Measurements from ENCODE around the gene AP1M2. TPM values are rescaled to one million over a fixed set of nuclear protein-coding genes. Genes with fewer than 3 reads are reported as not detected.
"Not testable (repeated sequence)": the region's sequence is repeated elsewhere in the genome, so short reads cannot be mapped to it uniquely, and the experiment has no call there.

AP1M2 gene
- total and polyA plus RNA-seq, 5 experiments from 2014 or later, result 0.25 TPM; not detected in 4

GRCh38 chr19:10593820-10594637 is 6.9 kb upstream of the AP1M2 start:
- peak overlapping the region in 5 of 10 donors; percentile 26 to 66 (median 47) for H3K27ac Mint-ChIP-seq
- no peaks in the 10 kb centered on the region for H3K27me3 Mint-ChIP-seq
- POLR2A ChIA-PET, result interaction anchor here (0.6 to 4.5 kb wide), 3 partner anchors 9 to 50 kb away, joined by 3 to 26 read pairs (median 6); no protein-coding TSS in a partner anchor
- no peaks in the 10 kb centered on the region for H3K9me3 Mint-ChIP-seq
- ATAC-seq (no peak), DNase-seq (no peak)
- H3K4me3 Mint-ChIP-seq, result peak overlapping the region in 1 of 10 donors; percentile 60
- H3K4me1 Mint-ChIP-seq, result peaks cover 16 to 24% (median 19%) of the 10 kb centered on the region in 4 donors
- no peaks in the 10 kb centered on the region for H3K36me3 Mint-ChIP-seq

GRCh38 chr19:10593148-10593547 is 6.0 kb upstream of the AP1M2 start:
- Mint-ChIP-seq H3K9me3 (no peaks in the 10 kb centered on the region), H3K4me1 (peaks cover 16 to 24% (median 19%) of the 10 kb centered on the region in 4 donors), H3K27ac (no peak overlapping the region), H3K36me3 (no peaks in the 10 kb centered on the region), H3K27me3 (peaks cover 0 to 2% (median 0%) of the 10 kb centered on the region in 5 donors), H3K4me3 (no peak overlapping the region)
- DNase-seq (no peak), ATAC-seq (no peak)
- POLR2A ChIA-PET, result interaction anchor here (0.8 to 4.5 kb wide), 4 partner anchors 10 to 23 kb away, joined by 3 to 26 read pairs (median 3); no protein-coding TSS in a partner anchor

- H3K27me3 Mint-ChIP-seq, result peaks cover 6 to 11% (median 7%) of the 10 kb centered on the region in 5 donors
- H3K9me3 Mint-ChIP-seq, result no peaks in the 10 kb centered on the region
- no peaks in the 10 kb centered on the region for H3K36me3 Mint-ChIP-seq
- DNase-seq (no peak), ATAC-seq (no peak)
- H3K4me3 Mint-ChIP-seq, result no peak overlapping the region
- POLR2A ChIA-PET, result no interaction called here
- H3K4me1 Mint-ChIP-seq, result peaks cover 6 to 15% (median 12%) of the 10 kb centered on the region in 4 donors
- peak overlapping the region in 1 of 10 donors; percentile 31 for H3K27ac Mint-ChIP-seq
Observed at GRCh38 chr19:10587839-10588150, 683 bp upstream of the AP1M2 start.

GRCh38 chr19:10586396-10586795 is 716 bp downstream of the AP1M2 start:
- Mint-ChIP-seq H3K4me1 (peaks cover 6 to 18% (median 12%) of the 10 kb centered on the region in 4 donors), H3K27ac (peak overlapping the region in 1 of 10 donors; percentile 66), H3K4me3 (no peak overlapping the region), H3K36me3 (no peaks in the 10 kb centered on the region), H3K9me3 (no peaks in the 10 kb centered on the region), H3K27me3 (peaks cover 6 to 11% (median 7%) of the 10 kb centered on the region in 5 donors)
- no peak for ATAC-seq
- POLR2A ChIA-PET, result interaction anchor here (0.7 kb wide), 1 partner anchor 60 kb away, joined by 5 read pairs; no protein-coding TSS in a partner anchor
- no peak for DNase-seq

GRCh38 chr19:10583036-10583776 is 3.9 kb downstream of the AP1M2 start:
- Mint-ChIP-seq H3K9me3 (no peaks in the 10 kb centered on the region), H3K27ac (no peak overlapping the region), H3K4me3 (no peak overlapping the region), H3K27me3 (peaks cover 6 to 10% (median 7%) of the 10 kb centered on the region in 5 donors), H3K4me1 (peaks cover 14 to 24% (median 16%) of the 10 kb centered on the region in 4 donors), H3K36me3 (no peaks in the 10 kb centered on the region)
- POLR2A ChIA-PET, result interaction anchor here (2.7 to 4.7 kb wide), 2 partner anchors 21 to 62 kb away, joined by 36 to 64 read pairs; no protein-coding TSS in a partner anchor
- ATAC-seq, result no peak
- no peak for DNase-seq

GRCh38 chr19:10582091-10582490 is 5.0 kb downstream of the AP1M2 start:
- DNase-seq (no peak), ATAC-seq (no peak)
- H3K4me1 Mint-ChIP-seq, result peaks cover 7 to 17% (median 14%) of the 10 kb centered on the region in 4 donors
- H3K27me3 Mint-ChIP-seq, result peaks cover 0 to 2% (median 0%) of the 10 kb centered on the region in 5 donors
- no peak overlapping the region for H3K27ac Mint-ChIP-seq
- POLR2A ChIA-PET, result interaction anchor here (0.7 to 4.7 kb wide), 12 partner anchors 11 to 118 kb away, joined by 3 to 64 read pairs (median 6); no protein-coding TSS in a partner anchor
- H3K9me3 Mint-ChIP-seq, result no peaks in the 10 kb centered on the region
- no peak overlapping the region for H3K4me3 Mint-ChIP-seq
- H3K36me3 Mint-ChIP-seq, result no peaks in the 10 kb centered on the region

GRCh38 chr19:10580979-10581631 is 6.0 kb downstream of the AP1M2 start:
- Mint-ChIP-seq H3K9me3 (no peaks in the 10 kb centered on the region), H3K36me3 (no peaks in the 10 kb centered on the region), H3K4me1 (peaks cover 7 to 15% (median 14%) of the 10 kb centered on the region in 4 donors), H3K27ac (peak overlapping the region in 4 of 10 donors; percentile 3 to 87 (median 62)), H3K4me3 (peak overlapping the region in 2 of 10 donors; percentile 3 to 22), H3K27me3 (peaks cover 0 to 2% (median 0%) of the 10 kb centered on the region in 5 donors)
- POLR2A ChIA-PET, result interaction anchor here (0.6 to 4.7 kb wide), 19 partner anchors 8 to 121 kb away, joined by 3 to 64 read pairs (median 4); partner anchors contain the start of gene QTRT1
- peak; percentile 95 to 98 for ATAC-seq
- DNase-seq, result peak; percentile 77 to 94 (median 86)

GRCh38 chr19:10577951-10578350 is 9.2 kb downstream of the AP1M2 start:
- Mint-ChIP-seq H3K9me3 (no peaks in the 10 kb centered on the region), H3K27me3 (peaks cover 0 to 2% (median 0%) of the 10 kb centered on the region in 5 donors), H3K36me3 (no peaks in the 10 kb centered on the region), H3K4me1 (peaks cover 3 to 10% (median 6%) of the 10 kb centered on the region in 4 donors), H3K4me3 (no peak overlapping the region), H3K27ac (no peak overlapping the region)
- DNase-seq, result no peak
- ATAC-seq, result no peak
- POLR2A ChIA-PET, result no interaction called here

- POLR2A ChIA-PET, result interaction anchor here (0.6 to 1.6 kb wide), 3 partner anchors 33 to 77 kb away, joined by 3 to 4 read pairs (median 4); no protein-coding TSS in a partner anchor
- no peak for ATAC-seq
Observed at GRCh38 chr19:10575011-10575716, 11.9 kb downstream of the AP1M2 start.

GRCh38 chr19:10574462-10574861 is 12.7 kb downstream of the AP1M2 start:
- H3K4me1 Mint-ChIP-seq, result peaks cover 6 to 11% (median 10%) of the 10 kb centered on the region in 4 donors
- no peak overlapping the region for H3K27ac Mint-ChIP-seq
- ATAC-seq (no peak), DNase-seq (no peak)
- H3K9me3 Mint-ChIP-seq, result no peaks in the 10 kb centered on the region
- POLR2A ChIA-PET, result interaction anchor here (0.6 to 1.6 kb wide), 2 partner anchors 32 to 172 kb away, joined by 3 read pairs; no protein-coding TSS in a partner anchor
- H3K4me3 Mint-ChIP-seq, result no peak overlapping the region
- H3K27me3 Mint-ChIP-seq, result no peaks in the 10 kb centered on the region
- no peaks in the 10 kb centered on the region for H3K36me3 Mint-ChIP-seq

More at GRCh38 chr19:10575011-10575716, 11.9 kb downstream of the AP1M2 start:
- no peak overlapping the region for H3K27ac Mint-ChIP-seq
- H3K4me1 Mint-ChIP-seq, result peaks cover 6 to 10% (median 9%) of the 10 kb centered on the region in 4 donors
- no peaks in the 10 kb centered on the region for H3K9me3 Mint-ChIP-seq
- no peak for DNase-seq
- H3K27me3 Mint-ChIP-seq, result no peaks in the 10 kb centered on the region
- H3K36me3 Mint-ChIP-seq, result no peaks in the 10 kb centered on the region
- no peak overlapping the region for H3K4me3 Mint-ChIP-seq

- H3K36me3 Mint-ChIP-seq, H3K27me3 Mint-ChIP-seq, H3K27ac Mint-ChIP-seq, H3K4me3 Mint-ChIP-seq, DNase-seq, H3K9me3 Mint-ChIP-seq, ATAC-seq: not testable (repeated sequence)
- H3K4me1 Mint-ChIP-seq, result peaks cover 11 to 16% (median 16%) of the 10 kb centered on the region in 4 donors
- POLR2A ChIA-PET, result interaction anchor here (0.6 to 8.6 kb wide), 3 partner anchors 21 to 45 kb away, joined by 3 to 159 read pairs (median 8); no protein-coding TSS in a partner anchor
Observed at GRCh38 chr19:10573793-10574192, 13.3 kb downstream of the AP1M2 start.

All from naive thymus-derived CD8-positive, alpha-beta T cell (primary cell).